Measurements from ENCODE around the gene TCIRG1. TPM values are rescaled to one million over a fixed set of nuclear protein-coding genes. Genes with fewer than 3 reads are reported as not detected.

TCIRG1 gene
- polyA plus RNA-seq, 10 donors: 15.7 to 34.1 (median 24.1) TPM

DNA sequence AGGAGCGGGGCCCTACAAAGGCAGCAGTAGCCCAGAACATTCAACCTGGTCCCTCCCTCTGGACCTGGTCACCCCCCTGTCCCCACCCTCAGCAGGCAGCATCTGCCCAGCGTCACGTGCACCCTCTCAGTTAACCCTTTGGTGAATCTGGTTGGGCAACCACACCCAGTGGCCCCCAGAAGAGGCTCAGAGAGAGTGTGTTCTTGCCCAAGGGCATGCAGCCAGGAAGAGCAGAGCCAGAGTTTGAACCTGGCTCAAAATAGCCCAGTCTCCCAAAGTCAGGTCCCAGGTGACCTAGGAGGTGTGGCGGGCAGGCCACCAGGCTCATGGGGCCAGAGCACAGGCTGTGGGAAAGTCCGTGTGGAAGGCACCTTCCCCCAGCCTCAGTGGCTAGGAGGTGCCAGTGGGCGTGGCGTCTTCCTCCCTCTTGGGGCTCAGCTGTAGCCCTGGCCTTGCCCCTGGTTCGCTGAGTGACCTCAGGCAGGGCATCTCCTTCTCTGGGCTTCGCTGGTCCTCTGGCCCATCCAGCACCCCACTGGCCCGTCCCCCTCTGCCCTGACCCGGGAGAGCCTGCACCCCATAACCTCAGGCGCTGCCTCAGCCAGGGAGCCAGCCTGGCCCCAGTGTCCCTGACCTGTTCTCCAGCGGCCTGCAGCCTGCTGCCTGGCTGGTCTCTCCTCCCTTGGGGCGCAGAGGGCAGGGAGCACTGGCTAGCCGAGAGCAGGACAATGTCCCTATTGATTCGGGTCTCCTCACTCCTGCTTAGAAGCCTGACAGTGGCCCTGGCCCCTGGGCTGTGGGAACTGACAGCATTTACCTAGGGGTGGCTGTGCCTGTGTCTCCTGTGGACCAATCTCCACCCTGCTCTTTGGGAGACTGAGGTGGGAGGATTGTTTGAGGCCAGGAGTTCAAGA is 21.7 kb upstream of the TCIRG1 start:
- no peak for DNase-seq

DNA sequence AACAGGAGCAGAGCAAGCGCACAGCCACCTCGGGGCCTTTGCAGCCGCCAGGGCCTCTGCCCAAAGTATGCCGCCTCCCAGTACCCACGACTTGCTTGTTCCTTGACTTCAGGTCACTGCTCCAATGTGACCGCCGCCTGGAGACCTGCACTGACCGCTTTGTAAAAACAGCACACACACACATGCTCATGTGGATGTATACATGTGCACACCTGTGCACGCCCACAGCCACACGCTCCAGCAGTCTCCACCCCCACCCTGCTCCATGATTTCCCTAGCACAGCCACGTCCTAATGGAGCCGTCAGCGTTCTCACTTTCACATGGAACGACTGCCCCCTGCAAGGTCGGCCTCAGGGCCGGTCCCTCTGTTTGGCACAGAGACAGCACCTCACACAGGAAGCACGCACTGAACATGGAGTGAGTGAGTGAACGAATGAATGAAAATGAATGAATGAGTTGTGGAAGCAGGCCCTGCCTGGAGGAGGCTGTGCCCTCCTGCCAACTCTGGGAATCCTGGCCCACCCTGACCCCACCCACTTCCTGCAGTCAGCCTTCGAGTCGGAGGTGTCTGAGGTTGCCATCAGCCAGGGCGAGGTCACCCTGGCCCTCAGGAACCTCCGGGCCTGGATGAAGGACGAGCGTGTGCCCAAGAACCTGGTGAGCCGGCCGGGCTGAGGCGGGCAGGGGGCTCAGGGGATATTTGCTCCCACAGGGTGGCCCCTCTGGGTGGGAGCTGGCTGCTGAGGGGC is 20.7 kb upstream of the TCIRG1 start:
- DNase-seq: no peak

DNA sequence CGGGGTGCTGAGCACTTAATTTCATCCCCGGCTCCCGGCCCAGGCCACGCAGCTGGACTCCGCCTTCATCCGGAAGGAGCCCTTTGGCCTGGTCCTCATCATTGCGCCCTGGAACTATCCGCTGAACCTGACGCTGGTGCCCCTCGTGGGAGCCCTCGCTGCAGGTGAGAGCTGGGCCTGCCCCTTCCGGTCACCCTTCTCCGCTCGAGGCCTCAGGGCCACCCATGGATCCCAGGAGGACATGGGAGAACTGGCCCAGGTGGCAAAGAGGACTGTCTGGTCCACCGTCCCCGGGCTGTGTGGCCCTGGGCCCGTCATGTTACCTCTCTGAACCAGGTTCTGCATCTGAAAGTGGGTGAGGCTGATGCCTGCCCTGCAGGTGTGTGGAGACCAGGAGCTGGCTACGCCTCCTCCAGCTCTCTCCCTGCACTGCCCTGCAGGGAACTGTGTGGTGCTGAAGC is 20.1 kb upstream of the TCIRG1 start:
- no peak for DNase-seq

DNA sequence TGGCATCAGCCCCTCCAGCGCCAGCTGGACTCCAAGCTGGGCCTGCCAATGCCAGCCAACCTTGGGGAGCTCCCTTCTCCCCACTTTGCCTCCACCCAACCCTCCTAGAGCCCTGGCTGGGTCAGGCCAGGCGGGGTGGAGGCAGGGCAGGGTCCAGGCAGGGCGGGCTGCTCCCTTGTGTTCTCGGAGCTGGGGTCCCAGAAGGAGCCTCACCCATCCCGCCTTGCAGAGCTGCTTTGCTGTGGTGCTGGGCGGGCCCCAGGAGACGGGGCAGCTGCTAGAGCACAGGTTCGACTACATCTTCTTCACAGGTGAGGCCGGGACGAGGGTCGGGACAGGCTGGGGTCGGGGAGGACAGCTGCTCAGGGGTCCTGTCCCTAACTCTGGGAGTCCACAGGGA is 19.3 kb upstream of the TCIRG1 start:
- DNase-seq: no peak

DNA sequence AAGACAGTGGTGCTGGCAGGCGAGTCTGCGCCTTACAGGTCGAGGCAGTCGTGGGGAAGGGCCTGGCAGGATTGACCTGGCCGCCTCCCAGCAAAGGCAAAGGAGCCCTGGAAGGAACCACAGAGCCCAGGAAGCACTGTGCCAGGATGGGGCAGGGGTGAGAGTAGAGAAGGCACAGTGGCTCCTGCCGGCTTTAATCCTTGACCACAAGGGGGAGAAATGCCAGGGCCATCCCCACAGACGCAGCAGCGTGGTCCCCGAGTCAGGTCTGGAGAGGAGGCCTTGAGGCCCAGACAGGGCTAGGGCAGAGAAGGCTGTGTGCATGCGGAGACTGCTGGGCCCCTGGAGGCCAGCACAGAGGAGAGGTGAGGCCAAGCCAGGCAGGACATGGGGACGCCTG is 18.2 kb upstream of the TCIRG1 start:
- peak in 1 of 3 donors; percentile 36 for DNase-seq

DNA sequence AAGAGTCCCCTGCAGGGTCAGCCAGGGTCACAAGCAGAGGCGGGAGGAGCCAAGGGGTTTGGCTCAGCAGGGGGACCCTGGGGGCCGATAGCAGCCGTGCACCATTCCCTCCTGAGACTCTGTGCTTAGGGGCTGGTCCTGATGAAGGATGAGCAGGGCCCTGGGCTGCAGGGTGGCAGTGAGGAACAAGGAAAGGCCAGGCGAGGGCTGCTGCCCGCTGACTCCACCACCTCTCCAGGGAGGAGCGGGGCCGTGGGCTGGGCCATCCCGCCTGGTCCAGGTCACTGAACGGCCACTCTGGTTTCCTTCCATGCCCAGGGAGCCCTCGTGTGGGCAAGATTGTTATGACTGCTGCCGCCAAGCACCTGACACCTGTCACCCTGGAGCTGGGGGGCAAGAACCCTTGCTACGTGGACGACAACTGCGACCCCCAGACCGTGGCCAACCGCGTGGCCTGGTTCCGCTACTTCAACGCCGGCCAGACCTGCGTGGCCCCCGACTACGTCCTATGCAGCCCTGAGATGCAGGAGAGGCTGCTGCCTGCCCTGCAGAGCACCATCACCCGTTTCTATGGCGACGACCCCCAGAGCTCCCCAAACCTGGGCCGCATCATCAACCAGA is 17.5 kb upstream of the TCIRG1 start:
- no peak for DNase-seq

DNA sequence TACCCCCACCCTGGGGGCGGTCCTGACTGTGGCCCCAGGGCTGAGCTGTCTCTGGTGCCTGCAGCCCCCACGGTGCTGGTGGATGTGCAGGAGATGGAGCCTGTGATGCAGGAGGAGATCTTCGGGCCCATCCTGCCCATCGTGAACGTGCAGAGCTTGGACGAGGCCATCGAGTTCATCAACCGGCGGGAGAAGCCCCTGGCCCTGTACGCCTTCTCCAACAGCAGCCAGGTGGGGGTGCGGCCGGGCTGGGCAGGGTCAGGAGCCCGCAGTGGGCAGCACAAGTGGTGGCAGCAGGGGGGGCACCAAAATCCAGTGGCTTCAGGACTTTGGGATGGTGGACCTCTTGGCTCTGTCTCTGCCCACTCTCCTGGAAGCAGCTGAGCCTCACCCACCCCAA is 16.3 kb upstream of the TCIRG1 start:
- no peak for DNase-seq

DNA sequence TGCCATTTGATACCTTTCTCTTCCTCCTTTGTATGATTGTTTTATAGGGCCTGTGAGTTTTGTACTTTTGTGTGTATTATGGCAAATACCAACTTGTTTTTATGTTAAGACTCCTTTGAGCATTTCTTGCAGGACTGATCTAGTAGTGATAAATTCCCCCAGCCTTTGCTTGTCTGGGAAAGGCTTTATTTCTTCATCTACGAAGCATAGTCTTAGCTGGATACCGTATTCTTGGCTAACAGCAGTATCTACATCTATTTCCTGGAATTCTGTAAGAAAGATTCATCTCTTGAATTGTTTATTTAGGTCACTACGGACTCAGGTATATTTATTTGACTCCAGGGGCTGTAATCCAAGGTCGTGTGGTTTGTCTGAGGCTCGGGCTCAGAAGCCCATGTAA is 14.3 kb upstream of the TCIRG1 start:
- DNase-seq: no peak

DNA sequence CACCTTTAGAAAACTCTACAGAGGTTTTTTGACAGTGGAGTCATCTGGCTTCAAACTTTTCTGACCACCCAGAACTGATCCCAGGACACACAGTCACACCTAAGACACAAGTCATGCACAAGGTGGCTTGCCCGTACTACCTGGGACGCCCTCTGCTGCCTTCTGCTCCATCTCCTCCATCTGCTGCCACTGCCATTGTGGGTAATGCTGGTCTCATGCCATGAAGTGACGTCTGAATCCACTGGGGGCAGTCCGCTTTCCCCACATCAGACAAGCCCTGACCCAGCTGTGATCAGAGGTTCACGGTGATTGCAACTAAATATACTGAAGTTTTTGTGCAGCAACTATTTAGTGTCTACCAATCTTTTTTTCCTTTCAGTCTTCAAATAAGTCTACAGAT is 13.8 kb upstream of the TCIRG1 start:
- DNase-seq: no peak

DNA sequence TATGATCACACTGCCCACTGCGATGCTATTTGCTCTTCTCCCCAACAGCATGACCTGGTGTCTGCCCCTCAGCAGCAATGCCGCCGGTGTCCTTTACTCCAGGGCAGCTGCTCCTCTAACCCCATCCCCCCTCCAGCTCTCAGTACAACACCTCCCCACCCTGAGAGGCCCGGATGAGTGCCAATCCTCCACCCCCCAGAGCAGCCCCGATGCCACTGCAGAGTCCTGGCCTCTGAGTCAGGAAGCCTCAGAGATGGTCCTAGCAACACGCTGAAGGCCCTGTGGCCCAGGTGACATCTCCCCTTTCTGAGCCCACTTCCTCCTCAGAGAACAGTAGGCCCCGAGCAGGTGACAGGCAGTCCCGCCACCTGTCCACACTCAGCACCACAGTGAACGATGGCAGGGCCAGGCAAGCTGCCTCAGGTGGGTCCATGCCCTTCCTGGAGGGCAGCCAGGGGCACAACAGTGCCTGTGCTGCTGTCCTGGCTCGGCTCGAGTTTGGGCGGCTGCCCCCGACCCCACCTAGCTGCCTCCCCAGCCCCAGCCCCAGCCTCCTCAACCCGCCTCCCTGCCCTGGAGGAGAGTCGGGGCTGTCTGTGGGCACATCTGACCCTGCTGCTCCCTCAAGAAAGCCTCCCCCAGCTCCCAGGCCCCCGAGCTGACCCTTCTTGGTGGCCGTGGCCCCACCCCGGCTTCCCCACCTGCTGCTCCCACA is 12.3 kb upstream of the TCIRG1 start:
- DNase-seq: no peak

DNA sequence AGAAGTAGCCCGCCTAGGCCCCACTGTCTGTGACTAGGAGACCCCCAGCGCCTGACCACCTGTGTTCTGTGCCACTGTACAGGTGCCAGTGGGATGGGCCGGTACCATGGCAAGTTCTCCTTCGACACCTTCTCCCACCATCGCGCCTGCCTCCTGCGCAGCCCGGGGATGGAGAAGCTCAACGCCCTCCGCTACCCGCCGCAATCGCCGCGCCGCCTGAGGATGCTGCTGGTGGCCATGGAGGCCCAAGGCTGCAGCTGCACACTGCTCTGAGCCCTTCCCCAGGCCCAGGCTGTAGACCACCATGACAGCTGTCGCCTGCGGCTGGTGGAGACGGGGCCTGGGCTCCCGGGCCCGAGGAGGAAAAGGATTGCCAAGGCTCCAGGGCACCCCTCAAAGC is 11.2 kb upstream of the TCIRG1 start:
- no peak for DNase-seq

DNA sequence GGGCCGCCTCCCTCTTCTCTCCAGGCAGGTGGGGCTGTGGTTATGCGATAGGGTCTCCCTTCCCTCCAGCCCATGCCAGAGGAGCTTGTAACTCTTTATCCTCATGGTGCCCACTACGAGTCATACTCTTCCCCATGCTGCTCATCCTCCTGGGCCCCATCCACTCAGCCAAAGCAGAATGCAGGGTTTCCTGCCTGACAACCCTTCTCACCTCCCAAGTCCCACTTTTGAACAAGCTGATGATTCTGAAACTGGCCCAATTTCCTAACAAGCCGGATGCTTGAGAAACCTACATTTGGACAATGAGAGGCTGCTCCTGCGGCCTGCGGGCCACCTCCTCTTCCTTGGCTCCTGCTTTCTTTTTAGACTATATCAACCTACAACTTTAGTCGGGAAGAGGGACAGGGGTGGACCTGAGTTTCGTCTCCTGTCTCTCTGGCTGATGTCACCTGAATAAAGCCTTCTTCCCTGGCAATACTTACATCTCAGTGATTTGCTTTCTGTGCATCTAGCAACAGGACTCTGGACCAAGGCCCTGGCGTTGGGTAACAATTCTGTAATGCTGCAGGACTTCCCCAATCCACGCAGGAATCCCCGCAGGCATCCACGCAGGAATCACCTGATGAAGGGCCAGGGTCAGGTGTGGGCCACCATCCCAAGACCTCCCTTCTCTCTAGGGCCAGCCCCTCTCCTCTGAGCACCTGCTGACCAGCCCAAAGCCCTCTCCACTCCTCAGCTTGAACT is 9.9 kb upstream of the TCIRG1 start:
- DNase-seq: no peak

DNA sequence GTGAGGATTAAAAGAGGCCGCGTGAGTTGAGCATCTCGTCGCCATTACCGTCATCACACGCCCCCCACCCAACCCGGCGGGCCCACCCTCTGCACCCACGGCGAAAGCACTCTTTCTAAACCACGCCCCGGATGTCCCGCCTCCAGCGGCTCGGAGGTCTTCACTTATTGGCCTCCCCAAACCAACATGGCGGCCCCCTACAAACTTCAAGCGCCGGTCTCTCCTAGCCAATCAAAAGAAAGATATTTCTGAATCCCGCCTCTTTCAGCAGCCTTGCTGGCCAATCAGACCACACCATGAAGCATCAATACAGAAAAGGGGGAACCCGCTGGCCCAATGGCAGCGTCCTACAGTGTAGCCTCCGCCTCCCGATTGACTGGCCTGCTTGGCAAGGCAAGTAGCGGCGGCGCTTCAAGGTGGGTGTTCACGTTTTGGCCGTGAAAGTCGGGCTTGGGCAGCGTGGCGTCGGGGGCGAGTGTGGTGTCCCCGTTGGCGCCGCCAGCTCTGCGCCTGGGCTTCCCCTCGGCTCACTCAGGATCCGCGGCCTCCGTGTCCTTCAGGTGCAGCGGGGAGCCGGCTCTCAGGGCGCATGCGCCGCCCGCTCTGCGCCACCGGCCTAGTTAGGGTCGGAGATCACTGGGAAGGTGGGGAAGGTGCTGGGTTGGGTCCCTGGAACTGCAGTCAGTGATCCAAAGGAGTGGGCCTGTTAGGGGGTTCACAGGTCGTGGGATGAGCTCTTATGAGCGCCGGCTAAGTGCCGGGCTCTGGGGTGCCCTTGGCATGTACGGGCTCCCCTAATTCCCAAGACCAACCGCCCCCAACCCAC is 8.3 kb upstream of the TCIRG1 start, which contains the start of gene NDUFS8:
TSS of gene NDUFS8 (plus strand) at position 364 of the 826 bp plus-strand sequence. CDS start 1,471 bp downstream, outside the sequence.
- DNase-seq: peak; percentile 98 to 100 (median 99)

DNA sequence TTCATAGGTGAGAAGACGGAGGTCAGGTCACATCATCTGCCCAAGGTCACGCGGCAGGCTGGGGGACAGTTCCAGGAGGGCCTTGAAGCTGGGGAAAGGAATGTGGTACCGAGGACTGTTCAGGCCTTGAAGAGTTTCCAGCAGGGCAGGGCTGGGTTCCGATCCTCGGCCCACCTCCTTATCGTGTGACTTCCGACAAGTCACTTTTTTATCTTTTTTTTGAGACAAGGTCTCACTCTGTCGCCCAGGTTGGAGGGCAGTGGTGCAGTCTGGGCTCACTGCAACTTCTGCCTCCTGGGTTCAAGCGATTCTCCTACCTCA is 7.7 kb upstream of the TCIRG1 start:
- no peak for DNase-seq

DNA sequence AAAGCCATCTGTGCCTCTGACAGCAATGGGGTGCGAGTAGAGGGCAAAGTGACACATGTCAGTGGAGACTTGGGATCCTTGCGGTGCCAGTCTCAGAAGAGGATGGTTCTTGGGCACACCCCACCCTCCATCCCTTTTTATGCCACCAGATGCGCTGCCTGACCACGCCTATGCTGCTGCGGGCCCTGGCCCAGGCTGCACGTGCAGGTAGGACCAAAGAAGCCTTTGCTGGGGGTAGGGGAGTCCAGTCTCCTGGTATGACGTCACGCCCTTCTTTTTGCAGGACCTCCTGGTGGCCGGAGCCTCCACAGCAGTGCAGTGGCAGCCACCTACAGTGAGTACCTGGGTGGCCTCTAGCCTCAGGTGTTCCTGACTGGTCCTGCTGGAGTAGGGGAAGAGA is 6.8 kb upstream of the TCIRG1 start:
- no peak for DNase-seq

DNA sequence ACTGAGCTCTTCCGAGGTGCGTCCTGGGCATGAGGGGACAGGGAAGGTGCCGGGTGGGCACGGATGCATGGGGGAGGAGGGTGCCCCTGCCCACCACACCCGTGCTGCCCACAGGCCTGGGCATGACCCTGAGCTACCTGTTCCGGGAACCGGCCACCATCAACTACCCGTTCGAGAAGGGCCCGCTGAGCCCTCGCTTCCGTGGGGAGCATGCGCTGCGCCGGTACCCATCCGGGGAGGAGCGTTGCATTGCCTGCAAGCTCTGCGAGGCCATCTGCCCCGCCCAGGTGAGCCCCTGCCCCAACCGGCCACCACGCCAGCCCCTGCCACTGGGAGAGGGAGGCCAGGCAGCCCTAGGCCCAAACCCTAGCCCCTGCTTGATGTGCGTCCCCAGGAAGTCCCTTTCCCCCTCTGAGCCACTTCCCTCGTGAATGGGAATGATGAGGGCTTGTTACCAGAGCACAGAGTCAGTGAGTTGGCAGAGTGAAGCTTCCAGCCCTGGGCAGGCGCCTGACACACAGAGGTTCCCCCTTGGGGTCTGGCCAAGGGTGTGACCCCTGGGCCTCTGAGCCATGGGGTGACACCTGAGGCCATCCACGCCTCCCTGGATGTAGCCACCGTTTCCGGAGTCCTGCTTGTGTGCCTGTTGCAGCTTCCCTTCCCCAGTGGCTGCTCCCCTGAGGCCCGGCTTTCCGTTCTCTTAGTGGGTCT is 5.7 kb upstream of the TCIRG1 start:
- no peak for DNase-seq

DNA sequence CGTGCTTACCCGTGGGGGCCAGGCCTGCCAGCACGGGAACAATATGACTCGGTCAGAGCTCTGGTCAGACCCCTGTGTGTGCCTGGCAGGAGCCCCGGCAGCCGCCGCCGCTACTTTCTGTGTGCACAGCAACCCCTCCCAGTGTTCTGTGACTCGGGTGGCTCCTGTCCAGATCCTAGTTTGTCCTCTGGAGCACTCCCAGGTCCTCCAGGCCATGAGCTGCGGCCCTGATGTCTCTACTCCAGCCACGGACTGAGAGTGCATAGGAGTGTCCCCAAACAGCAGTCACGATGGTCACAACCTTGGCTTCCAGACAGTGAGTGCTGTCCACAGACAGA is 5.1 kb upstream of the TCIRG1 start:
- no peak for DNase-seq

DNA sequence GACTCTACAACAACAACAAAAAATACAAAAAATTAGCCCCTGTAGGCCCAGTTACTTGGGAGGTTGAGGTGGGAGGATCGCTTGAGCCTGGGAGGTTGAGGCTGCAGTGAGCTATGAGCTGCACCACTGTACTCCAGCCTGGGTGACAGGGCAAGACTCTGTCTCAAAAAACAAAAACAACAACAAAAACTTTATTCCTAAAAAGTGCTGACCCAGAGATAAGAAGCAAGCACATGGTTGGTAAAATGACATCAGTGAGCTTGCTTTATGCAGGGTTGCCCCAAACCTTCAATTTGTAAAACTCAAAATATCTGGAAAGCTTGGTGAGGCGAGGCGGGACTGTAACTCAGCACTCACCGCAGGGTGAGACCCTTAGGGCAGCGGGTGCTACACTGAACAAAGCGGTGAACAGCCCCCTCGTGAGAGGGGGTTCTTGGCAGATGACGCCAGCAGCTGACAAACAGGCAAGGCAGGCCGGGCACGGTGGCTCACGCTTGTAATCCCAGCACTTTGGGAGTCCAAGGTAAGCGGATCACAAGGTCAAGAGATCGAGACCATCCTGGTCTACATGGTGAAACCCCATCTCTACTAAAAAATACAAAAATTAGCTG is 3.5 kb upstream of the TCIRG1 start:
- no peak for DNase-seq

DNA sequence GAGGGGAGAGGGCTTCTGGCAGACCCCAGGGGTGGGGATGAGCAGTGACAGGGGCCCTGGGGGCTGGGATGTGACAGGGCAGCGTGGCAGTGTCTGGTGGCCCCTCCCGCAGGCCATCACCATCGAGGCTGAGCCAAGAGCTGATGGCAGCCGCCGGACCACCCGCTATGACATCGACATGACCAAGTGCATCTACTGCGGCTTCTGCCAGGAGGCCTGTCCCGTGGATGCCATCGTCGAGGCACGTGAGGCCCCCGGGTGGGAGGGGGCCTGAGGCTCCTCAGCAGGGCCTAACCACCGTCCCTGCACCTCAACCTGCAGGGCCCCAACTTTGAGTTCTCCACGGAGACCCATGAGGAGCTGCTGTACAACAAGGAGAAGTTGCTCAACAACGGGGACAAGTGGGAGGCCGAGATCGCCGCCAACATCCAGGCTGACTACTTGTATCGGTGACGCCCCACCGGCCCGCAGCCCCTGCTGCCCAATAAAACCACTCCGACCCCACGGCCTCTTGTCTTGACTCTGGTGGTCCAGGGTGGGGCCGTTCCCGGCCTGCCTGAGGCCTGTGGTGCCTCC is 2.6 kb upstream of the TCIRG1 start:
- DNase-seq: no peak

Data from muscle of back (tissue), 11 donors.